HG02642 (cell line): ENCODE measurements around the gene RIPK3.
"Not testable (repeated sequence)": the region's sequence is repeated elsewhere in the genome, so short reads cannot be mapped to it uniquely, and the experiment has no call there.

Experiments used
- ATAC-seq: cut with Tn5 transposase; IDR thresholded peaks from one replicate; pipeline ENCODE4 v1.9.1; 2021; ENCODE audit warnings: mild to moderate bottlenecking; ENCODE audit not compliant: unreplicated experiment, poor library complexity

The RIPK3 gene

DNA sequence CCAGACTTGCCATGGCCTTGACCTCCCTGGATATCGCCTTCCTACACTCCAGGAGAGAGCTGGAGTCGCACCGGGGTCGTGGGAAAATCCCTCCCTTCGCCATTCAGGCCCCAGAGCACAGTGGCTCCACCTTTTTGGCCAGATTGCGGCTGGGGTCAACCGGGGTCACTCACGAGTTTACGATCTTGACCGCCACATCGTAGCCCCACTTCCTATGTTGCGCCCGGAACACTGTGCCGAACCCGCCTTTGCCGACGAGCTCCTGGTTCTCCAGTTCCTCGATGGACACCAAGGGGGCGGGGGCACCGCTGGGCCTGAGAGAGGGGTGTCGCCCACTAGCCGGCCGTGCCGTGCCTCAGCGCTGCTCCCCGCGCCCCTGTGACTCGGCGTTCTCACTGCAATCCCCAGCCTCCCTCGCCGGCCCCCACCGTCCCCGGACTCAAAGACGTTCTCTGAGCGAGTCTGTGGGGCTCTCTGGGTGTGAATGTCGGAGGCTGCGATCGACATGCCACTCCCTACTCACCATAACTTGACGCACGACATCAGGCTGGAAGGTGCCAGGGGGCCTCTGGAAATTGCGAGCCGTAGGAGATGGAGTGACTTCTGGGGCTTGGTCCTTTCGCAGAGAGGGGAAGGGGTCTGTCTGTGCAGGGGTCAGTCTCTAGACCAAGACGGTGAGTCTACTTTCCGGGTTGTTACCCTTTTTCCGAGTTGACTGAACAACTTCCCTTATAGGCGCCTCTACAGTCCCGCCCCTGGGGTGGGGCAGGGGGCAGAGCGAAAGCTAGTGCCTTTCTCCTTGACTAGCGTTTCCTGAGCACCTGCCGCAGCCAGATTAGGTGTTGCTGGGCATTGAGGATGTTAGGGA, at the start of gene RIPK3:
Gene RIPK3, minus strand, starts transcription at position 708 of the 868 bp plus-strand sequence. Its CDS starts 165 bp downstream, at position 543.
- peak; percentile 88 for ATAC-seq

DNA sequence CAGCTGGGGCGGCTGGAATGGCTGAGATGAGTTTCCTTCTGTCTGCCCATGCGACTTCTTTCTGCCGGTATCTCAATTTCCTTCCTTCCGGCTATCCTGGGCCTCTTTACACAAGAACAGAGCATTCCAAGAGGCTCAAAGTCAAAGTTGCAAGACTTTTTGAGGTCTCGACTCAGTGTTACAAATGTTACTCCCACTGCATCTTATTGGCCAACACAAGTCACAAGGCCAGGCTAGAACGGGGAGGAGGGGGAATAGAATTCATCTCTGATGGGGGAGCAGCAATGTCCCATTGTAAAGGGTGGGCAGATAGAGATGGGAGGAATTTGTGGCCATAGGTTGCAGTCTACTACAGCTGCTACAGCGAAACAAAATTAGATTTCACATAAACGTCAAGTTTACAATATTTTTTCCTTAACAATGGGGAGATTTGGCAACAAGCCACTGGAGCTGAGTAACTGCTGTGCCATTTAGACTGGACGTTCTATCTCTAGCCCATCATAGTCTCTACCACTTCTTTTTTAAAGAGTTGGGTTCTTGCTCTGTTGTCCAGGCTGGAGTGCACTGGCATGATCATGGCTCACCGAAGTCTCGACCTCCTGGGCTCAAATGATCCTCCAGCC, 49.5 kb upstream of the RIPK3 start:
- no peak for ATAC-seq

DNA sequence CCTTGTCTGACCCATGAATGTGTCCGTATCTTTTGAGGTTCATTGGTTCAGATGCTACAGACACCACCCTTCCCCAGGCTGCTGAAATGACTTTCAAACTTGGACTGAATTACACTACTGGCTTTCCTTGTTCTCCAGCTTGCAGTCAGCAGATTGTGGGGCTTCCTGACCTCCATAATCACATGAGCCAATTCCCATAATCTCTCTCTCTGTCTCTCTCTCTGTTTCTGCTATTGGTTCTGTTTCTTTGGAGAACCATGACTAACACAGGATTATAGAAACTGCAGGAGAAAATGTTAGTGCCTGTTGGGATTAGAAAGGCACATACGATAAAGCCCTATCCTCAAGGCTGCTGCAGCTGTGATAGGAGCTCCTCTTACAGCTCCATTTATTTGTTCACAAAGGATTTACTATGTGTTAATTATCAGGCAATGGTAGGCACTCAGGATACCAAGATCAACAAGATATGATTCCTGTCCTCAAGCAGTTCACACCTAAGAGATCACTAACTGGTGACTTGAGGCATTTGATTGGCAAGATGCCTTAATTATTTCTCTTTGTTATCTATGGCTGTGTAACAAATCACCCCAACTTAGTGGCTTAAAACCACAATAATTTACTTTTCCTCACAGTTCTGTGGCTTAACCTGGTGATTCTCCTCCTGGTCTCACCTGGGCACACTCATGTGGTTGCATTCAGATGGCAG, 48.8 kb upstream of the RIPK3 start:
- ATAC-seq: no peak

DNA sequence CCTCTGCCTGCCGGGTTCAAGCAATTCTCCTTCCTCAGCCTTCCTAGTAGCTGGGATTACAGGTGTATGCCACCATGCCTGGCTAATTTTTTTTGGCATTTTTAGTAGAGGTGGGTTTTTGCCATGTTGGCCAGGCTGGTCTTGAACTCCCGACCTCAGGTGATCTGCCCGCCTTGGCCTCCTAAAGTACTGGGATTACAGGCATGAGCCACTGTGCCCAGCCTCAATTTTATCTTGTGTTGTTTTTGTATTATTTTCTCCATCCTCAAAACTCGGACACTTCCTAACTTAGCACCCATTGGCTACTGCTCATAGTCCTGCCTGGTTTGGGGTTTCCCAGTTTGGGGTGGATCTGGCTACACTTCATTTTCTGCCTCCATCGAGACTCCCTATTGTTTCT, 47.8 kb upstream of the RIPK3 start:
- ATAC-seq: not testable (repeated sequence)

DNA sequence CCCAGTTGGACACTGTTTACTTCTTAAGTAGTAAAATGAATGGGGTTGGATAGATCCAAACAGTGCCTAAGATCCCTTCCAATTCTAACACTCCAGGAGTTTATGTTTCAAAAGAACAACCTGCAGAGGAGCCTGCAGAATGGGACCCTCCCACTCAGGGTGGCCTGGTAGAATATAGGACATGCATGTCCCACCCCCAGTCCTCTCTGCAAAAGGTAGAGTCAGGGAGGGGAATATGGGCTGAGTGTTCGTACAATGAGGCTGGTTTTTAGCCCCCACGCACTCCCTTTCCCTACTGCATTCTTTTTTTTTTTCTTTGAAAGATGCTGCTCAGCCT, 47.2 kb upstream of the RIPK3 start:
- no peak for ATAC-seq

DNA sequence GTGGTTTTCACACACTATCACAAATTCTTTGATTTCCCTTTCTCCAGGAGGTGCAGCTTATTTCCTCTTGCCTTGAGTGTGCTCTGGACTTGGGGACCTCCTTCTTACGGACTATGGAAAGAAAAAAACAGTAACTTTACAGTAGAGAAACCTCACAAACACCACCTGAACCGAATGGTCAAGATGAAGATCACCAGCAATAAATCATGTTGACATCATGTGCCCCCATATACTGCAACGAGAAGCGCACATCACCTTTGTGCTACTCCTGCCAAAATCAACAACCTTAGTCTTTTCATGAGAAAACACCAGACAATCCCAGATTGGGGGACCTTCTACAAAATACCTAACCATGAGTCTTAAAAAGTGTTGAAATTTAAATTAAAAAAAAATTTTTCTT, 45.7 kb upstream of the RIPK3 start:
- ATAC-seq: no peak

DNA sequence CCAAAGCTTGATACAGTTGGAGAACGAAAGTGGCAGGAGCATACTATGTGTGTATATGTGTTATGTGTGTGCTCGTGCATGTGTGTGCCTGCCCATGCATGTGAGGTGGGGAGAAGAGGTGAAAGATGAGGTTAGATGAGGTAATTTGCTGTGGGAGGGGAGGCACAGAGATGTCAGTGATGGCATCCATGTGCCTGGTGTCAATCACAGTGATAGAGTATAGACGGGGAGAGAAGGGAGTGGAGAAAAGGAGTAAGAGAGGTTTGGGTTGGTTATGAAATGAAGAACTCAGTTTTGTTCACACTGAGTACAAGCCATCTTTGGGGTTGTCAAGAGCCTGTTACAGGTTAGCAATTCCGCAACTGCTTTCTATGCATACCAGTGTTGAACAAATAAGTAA, 44.4 kb upstream of the RIPK3 start:
- no peak for ATAC-seq

DNA sequence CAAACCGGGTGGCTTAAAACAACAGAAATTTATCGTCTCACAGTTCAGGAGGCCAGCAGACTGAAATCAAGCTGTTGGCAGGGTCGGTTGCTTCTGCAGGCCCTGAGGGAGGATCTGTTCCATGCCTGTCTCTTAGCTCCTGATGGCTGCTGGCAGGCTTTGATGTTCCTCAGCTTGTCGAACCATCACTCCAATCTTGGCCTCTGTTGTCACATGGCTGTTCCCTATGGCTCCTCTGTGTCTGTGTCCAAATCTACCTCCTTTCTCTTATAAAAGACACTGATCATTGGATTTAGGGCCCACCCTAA, 42.2 kb upstream of the RIPK3 start:
- ATAC-seq: no peak

DNA sequence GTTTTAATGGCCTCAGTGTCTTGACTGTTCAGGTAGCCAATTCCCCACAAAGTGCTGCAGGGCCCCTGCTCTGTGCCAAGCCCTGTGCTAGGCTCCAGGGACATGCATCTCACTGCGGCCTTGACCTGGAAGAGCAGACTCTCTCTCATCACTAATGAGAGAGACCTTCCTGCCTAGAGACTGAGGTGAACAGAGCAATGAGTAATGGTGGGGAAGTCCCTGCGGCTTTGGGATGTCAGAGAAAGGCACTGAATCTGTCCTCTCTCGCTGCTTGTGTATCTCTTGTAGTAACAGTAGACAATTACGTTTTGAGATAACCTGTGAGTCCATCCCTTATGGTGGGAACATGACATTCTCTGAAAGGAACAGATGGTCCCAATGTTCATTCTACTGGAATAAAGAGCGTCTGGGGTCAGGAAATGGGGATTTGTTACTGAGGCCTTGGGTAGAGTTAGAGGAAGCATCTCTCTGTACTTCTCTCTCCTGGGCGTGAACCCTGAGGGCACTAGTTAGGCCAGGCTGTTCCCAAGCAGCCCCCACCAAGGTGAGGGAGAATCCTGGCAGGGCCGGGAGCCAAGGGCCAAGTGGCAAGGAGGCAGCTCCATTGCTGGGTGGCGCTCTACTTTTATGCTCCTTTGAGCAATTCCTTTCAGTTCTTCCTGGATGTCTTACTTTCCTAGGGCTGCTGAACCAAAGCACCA, 41.7 kb upstream of the RIPK3 start:
- no peak for ATAC-seq

DNA sequence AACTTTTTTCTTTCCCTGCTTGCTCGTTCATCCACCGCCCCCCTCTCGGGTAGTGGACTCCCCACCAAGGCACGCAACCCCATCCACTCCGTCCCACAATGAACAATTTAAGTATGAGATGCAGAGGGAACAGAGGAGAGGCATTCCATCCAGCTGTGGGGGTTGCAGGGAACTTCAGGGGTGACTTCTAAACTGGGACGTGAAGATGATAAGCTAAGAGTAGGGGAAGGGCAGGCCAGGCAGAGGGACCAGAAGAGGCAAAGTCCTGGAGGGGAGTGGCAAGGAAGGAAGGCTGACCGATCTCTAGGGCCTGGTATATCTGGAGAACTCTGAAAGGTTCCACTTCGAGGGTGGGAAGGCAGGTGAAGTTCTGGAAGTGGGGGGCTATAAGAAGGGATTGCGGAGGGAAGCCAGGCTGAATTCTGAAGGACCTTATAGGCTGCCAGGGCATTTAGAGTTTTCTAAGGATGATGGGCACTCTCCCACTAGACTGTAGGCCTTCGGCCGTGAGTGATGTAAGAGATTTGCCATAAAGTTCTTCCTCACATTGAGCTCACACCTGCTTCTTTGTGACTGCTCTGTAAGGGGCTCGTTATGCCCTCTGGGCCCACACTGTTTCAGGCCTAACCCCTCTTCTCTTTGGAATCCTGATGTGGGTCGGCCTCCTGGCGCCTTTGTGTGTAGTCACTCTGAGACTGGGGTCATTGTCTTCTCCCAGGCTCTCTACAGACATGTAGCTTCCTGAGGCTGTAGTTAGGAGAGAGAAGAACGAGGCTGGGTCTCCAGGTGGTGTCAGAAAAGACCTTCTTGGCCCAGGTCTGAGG, 40.3 kb upstream of the RIPK3 start:
- no peak for ATAC-seq

DNA sequence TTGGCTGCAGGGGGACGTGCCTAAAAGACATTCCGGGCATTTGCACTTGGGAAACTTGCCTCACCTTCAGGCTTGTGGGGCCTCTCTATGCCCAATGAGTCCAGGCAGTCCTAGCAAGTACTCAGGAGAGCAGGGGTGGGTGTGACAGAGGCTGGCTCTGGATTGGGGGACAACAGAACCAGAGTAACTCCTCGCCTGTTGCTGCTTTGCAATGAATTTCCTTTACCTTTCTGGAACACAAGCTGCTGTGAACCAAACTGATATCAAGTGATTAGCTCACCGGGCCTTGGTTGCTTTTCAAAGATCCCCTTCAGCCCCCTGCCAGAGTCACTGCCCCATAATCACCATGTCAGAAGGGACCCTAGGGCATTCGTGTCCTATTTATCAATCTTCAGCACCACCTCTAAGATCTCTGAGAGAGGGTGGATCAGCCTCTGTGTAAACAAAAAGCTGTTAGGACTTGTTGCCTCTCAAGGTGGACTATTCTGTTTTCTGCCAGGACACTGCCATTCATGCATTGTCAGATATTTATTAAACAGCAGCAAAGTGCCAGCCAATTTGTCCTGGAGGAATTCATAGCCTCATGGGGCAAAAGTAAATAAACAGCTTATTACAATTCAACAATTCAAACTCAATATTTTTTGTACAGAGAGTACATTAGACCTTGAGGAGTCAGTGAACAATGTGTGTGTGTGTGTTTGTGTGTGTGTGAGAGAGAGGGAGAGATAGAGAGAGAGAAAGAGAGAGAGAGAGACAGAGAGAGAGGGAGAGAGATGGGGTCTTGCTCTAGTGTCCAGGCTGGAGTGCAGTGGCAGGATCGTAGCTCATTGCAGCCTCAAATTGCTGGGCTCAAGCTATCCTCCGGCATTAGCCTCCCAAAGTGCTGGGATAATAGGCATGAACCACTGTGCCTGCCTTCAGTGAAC, 39.5 kb upstream of the RIPK3 start:
- no peak for ATAC-seq

DNA sequence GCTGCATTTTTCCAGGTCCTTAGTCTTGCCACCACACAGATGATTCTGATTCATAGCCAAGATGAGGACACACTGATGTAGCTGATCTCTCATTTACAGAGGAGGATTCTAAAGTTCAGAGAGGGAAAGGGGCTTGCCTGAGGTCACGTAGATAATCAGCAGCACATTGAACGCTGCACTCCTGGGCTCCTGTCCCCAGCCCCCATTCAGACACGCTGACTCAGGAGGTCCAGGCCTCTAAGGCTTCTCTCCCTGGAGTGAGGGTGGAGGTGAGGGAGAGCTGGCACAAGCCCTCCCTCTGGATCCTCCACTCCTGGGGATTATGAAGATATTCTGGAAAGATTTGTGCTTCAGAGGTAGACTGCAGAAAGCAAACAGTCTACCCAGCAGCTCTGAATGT, 38.5 kb upstream of the RIPK3 start:
- ATAC-seq: no peak

DNA sequence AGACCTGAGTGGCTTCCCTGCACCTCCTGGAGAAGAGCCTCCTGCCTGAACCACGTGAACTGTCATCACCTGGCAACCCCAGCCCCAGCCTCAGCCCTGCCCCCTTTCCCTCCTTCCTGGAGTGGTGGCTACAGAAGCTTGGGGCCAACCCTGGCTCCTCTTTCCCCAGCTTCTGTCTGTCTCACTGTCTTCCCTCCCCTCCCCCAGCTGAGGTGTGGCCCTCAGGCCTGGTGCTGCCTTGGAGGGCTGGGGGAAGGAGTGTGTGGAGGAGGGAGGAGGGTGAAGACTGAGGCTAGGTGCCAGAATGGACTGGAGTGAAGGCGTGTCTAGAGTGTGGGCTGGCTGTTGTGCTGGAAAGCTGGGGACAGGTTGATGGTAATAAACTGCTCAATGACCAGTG, 37.9 kb upstream of the RIPK3 start:
- no peak for ATAC-seq

DNA sequence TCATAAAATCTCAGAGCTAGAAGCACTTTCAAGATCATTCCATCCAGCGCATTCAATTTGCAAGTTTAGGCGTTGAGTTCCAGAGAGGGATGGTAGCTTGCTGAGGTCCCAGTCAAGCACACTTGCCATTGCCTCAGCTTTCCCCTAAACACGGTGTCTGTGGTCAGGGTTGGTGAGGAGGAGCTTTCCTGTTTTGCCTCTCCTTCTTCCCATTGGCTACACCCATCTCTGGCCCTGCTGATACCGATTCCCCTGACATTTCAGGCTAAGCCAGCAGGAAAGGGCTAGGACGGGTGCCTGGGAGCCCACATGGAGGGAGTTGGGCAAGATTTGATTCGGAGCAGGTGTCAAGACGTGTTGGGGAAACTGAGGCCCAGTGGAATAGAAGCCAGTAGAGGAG, 37.3 kb upstream of the RIPK3 start:
- ATAC-seq: no peak

DNA sequence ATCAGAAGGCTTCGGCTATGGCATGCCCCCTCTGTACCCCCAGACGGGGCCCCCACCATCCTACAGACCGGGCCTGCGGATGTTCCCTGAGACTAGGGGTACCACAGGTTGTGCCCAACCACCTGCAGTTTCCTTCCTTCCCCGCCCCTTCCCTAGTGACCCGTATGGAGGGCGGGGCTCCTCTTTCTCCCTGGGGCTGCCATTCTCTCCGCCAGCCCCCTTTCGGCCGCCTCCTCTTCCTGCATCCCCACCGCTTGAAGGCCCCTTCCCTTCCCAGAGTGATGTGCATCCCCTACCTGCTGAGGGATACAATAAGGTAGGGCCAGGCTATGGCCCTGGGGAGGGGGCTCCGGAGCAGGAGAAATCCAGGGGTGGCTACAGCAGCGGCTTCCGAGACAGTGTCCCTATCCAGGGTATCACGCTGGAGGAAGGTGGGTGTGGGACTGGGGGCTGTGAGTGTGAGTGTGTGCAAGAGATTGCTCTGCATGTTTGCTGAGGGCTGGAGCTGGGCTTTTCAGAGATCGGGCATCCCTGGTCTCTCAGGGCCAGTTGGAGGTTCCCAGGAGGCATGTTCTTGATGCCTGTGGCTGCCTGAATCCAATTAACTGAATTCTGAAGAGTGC, 36.8 kb upstream of the RIPK3 start:
- ATAC-seq: no peak

DNA sequence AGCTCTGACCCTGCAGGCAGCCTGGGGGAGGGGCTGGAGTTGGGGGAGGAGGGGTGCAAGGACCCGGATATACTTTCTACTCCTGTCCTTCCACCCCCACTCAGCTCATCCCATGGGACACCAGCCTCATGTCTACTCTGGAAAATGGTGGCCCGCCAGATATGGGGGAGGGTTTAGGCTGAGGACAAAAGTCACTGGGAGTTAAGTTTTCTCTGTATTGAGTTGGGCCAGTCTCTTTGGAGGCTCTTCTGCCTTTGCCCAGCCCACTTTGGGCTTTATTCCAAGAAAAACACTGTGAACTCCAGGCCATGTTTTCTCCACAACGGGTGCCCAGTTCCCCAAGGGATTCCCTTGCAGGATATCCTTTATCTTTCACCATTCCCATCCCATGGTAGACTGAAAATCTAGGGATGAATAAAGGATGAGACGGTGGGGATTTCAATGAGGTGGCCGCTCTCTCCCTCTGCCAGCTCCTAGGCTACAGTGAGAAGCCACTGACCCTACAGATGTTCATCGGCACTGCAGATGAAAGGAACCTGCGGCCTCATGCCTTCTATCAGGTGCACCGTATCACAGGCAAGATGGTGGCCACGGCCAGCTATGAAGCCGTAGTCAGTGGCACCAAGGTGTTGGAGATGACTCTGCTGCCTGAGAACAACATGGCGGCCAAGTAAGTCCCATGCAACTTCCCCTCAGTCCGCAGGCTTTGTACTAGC, 33.1 kb upstream of the RIPK3 start:
- ATAC-seq: no peak

DNA sequence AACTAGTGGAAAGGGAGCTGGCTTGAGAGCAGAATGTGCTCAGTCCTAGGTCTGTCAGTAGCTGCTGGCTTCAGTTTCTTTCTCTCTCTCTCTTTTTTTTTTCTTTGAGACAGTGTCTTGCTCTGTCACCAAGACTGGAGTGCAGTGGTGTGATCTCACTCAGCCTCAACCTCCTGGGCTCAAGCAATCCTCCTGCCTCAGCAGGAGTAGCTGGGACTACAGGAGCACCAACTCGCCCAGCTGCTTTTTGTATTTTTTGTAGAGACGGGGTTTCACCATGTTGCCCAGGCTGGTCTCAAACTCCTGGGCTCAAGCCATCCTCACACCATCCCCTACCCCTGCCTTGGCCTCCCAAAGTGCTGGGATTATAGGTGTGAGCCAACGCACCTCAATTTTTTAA, 31.8 kb upstream of the RIPK3 start:
- not testable (repeated sequence) for ATAC-seq

DNA sequence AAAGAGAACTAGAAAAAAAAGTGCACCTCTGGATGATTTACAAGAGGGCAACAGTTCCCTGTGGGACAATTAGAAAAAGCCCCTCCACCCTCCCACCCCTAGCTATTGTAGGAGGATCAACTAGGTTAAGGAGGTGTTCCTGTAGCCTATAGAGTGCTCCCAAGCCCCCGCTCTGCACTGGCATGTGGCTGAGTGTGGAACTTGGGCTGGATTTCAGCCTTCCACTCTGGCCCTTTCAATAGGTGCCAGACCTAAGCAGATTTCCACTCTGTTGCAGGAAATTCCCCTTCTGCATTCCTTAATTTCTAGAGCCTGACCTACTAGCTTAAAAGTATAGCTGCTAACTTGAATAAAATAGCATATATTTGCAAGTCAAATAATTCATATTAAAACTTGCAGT, 31.0 kb upstream of the RIPK3 start:
- ATAC-seq: no peak
